HepG2 (cell line): ENCODE results near the gene PSMG3. TPM values are rescaled to one million over a fixed set of nuclear protein-coding genes. Genes with fewer than 3 reads are reported as not detected.

Experiments used
- ARHGAP35 ChIP-seq: sonication (generic); formaldehyde crosslinking; IDR thresholded peaks from 2 replicates; pipeline ENCODE4 v1.9.0; 2022; ENCODE audit warnings: mild to moderate bottlenecking, inconsistent platforms, moderate library complexity, missing genetic modification reagents, borderline replicate concordance
- ASH2L ChIP-seq: fragments of 300-600, 200-600 bp; sonication (generic); IDR thresholded peaks from 2 replicates; pipeline ENCODE4 v1.7.0; 2017; ENCODE audit warnings: low read depth, mild to moderate bottlenecking, moderate library complexity, mixed read lengths, low read length; ENCODE audit not compliant: insufficient read length
- CC2D1A ChIP-seq: sonication (generic); formaldehyde crosslinking; IDR thresholded peaks from 2 replicates; pipeline ENCODE4 v1.8.1; 2023; ENCODE audit warnings: mild to moderate bottlenecking, missing genetic modification reagents
- DRAP1 ChIP-seq: IDR thresholded peaks from 2 replicates; pipeline ENCODE4 v1.6.1; 2016; ENCODE audit warnings: missing genetic modification reagents, missing compliant biosample characterization
- GPBP1L1 ChIP-seq: sonication (generic); formaldehyde crosslinking; IDR thresholded peaks from 2 replicates; pipeline ENCODE4 v1.5.0; 2020; ENCODE audit warnings: mild to moderate bottlenecking, missing genetic modification reagents
- MTERF4 ChIP-seq: sonication (generic); formaldehyde crosslinking; IDR thresholded peaks from 2 replicates; pipeline ENCODE4 v1.8.0; 2023; ENCODE audit warnings: mild to moderate bottlenecking, missing genetic modification reagents
- MTF1 ChIP-seq: sonication (generic); formaldehyde crosslinking; IDR thresholded peaks from 2 replicates; pipeline ENCODE4 v1.5.0; 2020; ENCODE audit warnings: missing genetic modification reagents
- NCOR1 ChIP-seq: fragments of 200-600 bp; sonication (generic); IDR thresholded peaks from 2 replicates; pipeline ENCODE4 v1.7.0; 2017; ENCODE audit warnings: antibody characterized with exemption, low read length, borderline replicate concordance
- PATZ1 ChIP-seq: sonication (generic); formaldehyde crosslinking; IDR thresholded peaks from 2 replicates; pipeline ENCODE4 v1.4.0; 2020; ENCODE audit warnings: missing genetic modification reagents
- POLR2G ChIP-seq: fragments of 200-400 bp; formaldehyde crosslinking; IDR thresholded peaks from 2 replicates; pipeline ENCODE4 v1.6.1; 2018; ENCODE audit warnings: mild to moderate bottlenecking, low read depth, low read length, moderate library complexity
- SIN3B ChIP-seq: fragments of 150-350 bp; IDR thresholded peaks from 2 replicates; pipeline ENCODE4 v1.6.1; 2014; ENCODE audit warnings: low read length
- TIGD3 ChIP-seq: sonication (generic); formaldehyde crosslinking; IDR thresholded peaks from 2 replicates; pipeline ENCODE4 v1.5.1; 2020; ENCODE audit warnings: mild to moderate bottlenecking, missing genetic modification reagents, borderline replicate concordance
- U2AF2 ChIP-seq: fragments of 200-400 bp; formaldehyde crosslinking; IDR thresholded peaks from 2 replicates; pipeline ENCODE4 v1.6.1; 2017; ENCODE audit warnings: low read depth, mild to moderate bottlenecking, low read length
- ZBTB3 ChIP-seq: sonication (generic); formaldehyde crosslinking; IDR thresholded peaks from 2 replicates; pipeline ENCODE4 v1.4.0; 2020; ENCODE audit warnings: low read depth, mild to moderate bottlenecking, moderate library complexity, missing genetic modification reagents, borderline replicate concordance
- ZNF652 ChIP-seq: IDR thresholded peaks from 2 replicates; pipeline ENCODE4 v1.6.1; 2016; ENCODE audit warnings: low read depth, borderline replicate concordance
- ZNF709 ChIP-seq: sonication (generic); formaldehyde crosslinking; IDR thresholded peaks from 2 replicates; pipeline ENCODE4 v1.5.0; 2020; ENCODE audit warnings: mild to moderate bottlenecking, missing genetic modification reagents
- ZNF710 ChIP-seq: sonication (generic); formaldehyde crosslinking; IDR thresholded peaks from 2 replicates; pipeline ENCODE4 v1.5.0; 2020; ENCODE audit warnings: mild to moderate bottlenecking, missing genetic modification reagents, borderline replicate concordance
- ZNF746 ChIP-seq: sonication (generic); formaldehyde crosslinking; IDR thresholded peaks from 2 replicates; pipeline ENCODE4 v1.8.0; 2022; ENCODE audit warnings: mild to moderate bottlenecking, missing genetic modification reagents
- ZNF772 ChIP-seq: sonication (generic); formaldehyde crosslinking; IDR thresholded peaks from 2 replicates; pipeline ENCODE4 v1.5.0; 2020; ENCODE audit warnings: mild to moderate bottlenecking, missing genetic modification reagents
- ZSCAN29 ChIP-seq: sonication (generic); formaldehyde crosslinking; conservative IDR thresholded peaks from 2 replicates; pipeline ENCODE4 v1.4.0; 2020; ENCODE audit warnings: mild to moderate bottlenecking, missing genetic modification reagents
- ZSCAN9 ChIP-seq: IDR thresholded peaks from 2 replicates; pipeline ENCODE4 v1.6.1; 2016; ENCODE audit warnings: borderline replicate concordance
- polyA plus RNA-seq, 8 experiments: library from polyadenylated mRNA; depleted of rRNA in 3 of 8; stranded (reverse) in 7 of 8; unstranded in 1 of 8; fragments of >200 nt; fragmentation: Illumina TruSeq in 4 of 8; extraction: Trizol in 4 of 8; gene quantifications; 2 replicates each; pipeline versions ENCODE4 v1.2.1 to v1.2.3, GENCODE V29; 2011 to 2016; ENCODE audit warnings: low read depth in 4 of 8, missing spikeins in 1 of 8, mixed read lengths in 1 of 8; ENCODE audit not compliant: insufficient read depth in 1 of 8
- total RNA-seq, 5 experiments: library from RNA; depleted of rRNA; stranded (reverse); fragments of >200 nt; fragmentation: Illumina TruSeq; extraction: Trizol; gene quantifications; 2 replicates each; pipeline ENCODE4 v1.2.3, GENCODE V29; 2016; ENCODE audit warnings: low read depth in 1 of 5

The PSMG3 gene
- total and polyA plus RNA-seq, 2 of the 13 experiments (the other 11 are each of a cell fraction or from before 2014, with no cell fraction given): 29.6 to 48.4 TPM

- TF ChIP-seq MTERF4 (CRISPR knock-in tag): peak; percentile 79; the same call in 1 of the 2 replicates
- TF ChIP-seq MTF1 (CRISPR knock-in tag): no peak
- TF ChIP-seq ZSCAN29 (CRISPR knock-in tag): no peak
- TF ChIP-seq POLR2G: peak; percentile 53
- TF ChIP-seq ASH2L: no peak
- peak; percentile 24; the same call in 1 of the 2 replicates for TF ChIP-seq TIGD3 (CRISPR knock-in tag)
- TF ChIP-seq DRAP1: no peak
- no peak for TF ChIP-seq ZSCAN9 (CRISPR knock-in tag)
- peak; percentile 97 for TF ChIP-seq ZNF746
- TF ChIP-seq CC2D1A: no peak
- no peak for TF ChIP-seq ARHGAP35 (CRISPR knock-in tag)
- TF ChIP-seq GPBP1L1 (CRISPR knock-in tag): no peak
- no peak for TF ChIP-seq NCOR1
- no peak; the same call in 1 of the 2 replicates for TF ChIP-seq ZNF772
- peak; percentile 83 for TF ChIP-seq PATZ1 (CRISPR knock-in tag)
- no peak; the same call in 1 of the 2 replicates for TF ChIP-seq ZNF709 (CRISPR knock-in tag)
- TF ChIP-seq ZNF710 (CRISPR knock-in tag): no peak
- TF ChIP-seq SIN3B: no peak
- no peak for TF ChIP-seq ZBTB3 (CRISPR knock-in tag)
- no peak for TF ChIP-seq U2AF2
- TF ChIP-seq ZNF652 (CRISPR knock-in tag): no peak; the same call in 1 of the 2 replicates
Observed at GRCh38 chr7:1555046-1555812, 14.6 kb downstream of the PSMG3 start (continued).
